ENCODE results near the gene IRAK2. TPM values are rescaled to one million over a fixed set of nuclear protein-coding genes. Genes with fewer than 3 reads are reported as not detected.

IRAK2 gene
- total and polyA plus RNA-seq, 9 donors: 1.1 to 2.3 (median 1.5) TPM

- no peaks in the 10 kb centered on the region for H3K27me3 ChIP-seq
- no peaks in the 10 kb centered on the region for H3K9me3 ChIP-seq
- H3K36me3 ChIP-seq: no peaks in the 10 kb centered on the region
- H3K4me3 ChIP-seq: no peak overlapping the region
- H3K27ac ChIP-seq: no peak overlapping the region
- H3K4me1 ChIP-seq (ENCODE audit: insufficient read depth): peaks cover 9% of the 10 kb centered on the region
- 83 to 94% (median 90%) methylated on average over 3 of the region's 3 CpGs for WGBS, 3 donors
- intact Hi-C loops (cut with DNase I): no loop called here
- DNase-seq: no peak
- TF ChIP-seq EP300 (IDR thresholded peaks at IDR 0.05) (no peak), POLR2A (IDR thresholded peaks at IDR 0.05) (no peak), CTCF (IDR thresholded peaks at IDR 0.05) (no peak)
These were observed 89.0 kb downstream of the IRAK2 start for GRCh38 chr3:10253731-10254130.

GRCh38 chr3:10255835-10256234 lies 91.1 kb downstream of the IRAK2 start:
- Histone ChIP-seq H3K27me3 (no peaks in the 10 kb centered on the region), H3K9me3 (no peaks in the 10 kb centered on the region), H3K36me3 (no peaks in the 10 kb centered on the region), H3K4me1 (ENCODE audit: insufficient read depth) (peaks cover 3% of the 10 kb centered on the region), H3K27ac (no peak overlapping the region), H3K4me3 (no peak overlapping the region)
- intact Hi-C loops (cut with DNase I): no loop called here
- no peak for DNase-seq
- TF ChIP-seq EP300 (IDR thresholded peaks at IDR 0.05) (no peak), POLR2A (IDR thresholded peaks at IDR 0.05) (no peak), CTCF (IDR thresholded peaks at IDR 0.05) (no peak)
- WGBS, 3 donors: 70 to 81% (median 80%) methylated on average over 7 of the region's 7 CpGs

- no peak overlapping the region for H3K4me3 ChIP-seq
- no peaks in the 10 kb centered on the region for H3K27me3 ChIP-seq
- TF ChIP-seq POLR2A (IDR thresholded peaks at IDR 0.05): no peak
- TF ChIP-seq CTCF (IDR thresholded peaks at IDR 0.05): no peak
- no peak for TF ChIP-seq EP300 (IDR thresholded peaks at IDR 0.05)
- H3K9me3 ChIP-seq: no peaks in the 10 kb centered on the region
- intact Hi-C loops (cut with DNase I): no loop called here
- WGBS, 3 donors: 82 to 98% (median 83%) methylated on average over 7 of the region's 7 CpGs
- H3K27ac ChIP-seq: no peak overlapping the region
- H3K36me3 ChIP-seq: no peaks in the 10 kb centered on the region
- peaks cover 4% of the 10 kb centered on the region for H3K4me1 ChIP-seq (ENCODE audit: insufficient read depth)
- DNase-seq: no peak
These were observed 94.3 kb downstream of the IRAK2 start for GRCh38 chr3:10259036-10259435.

GRCh38 chr3:10259798-10260197 lies 95.1 kb downstream of the IRAK2 start:
- Histone ChIP-seq H3K9me3 (no peaks in the 10 kb centered on the region), H3K27ac (no peak overlapping the region), H3K27me3 (no peaks in the 10 kb centered on the region), H3K4me3 (no peak overlapping the region), H3K4me1 (ENCODE audit: insufficient read depth) (peaks cover 5% of the 10 kb centered on the region), H3K36me3 (no peaks in the 10 kb centered on the region)
- 88 to 94% (median 88%) methylated on average over 4 of the region's 4 CpGs for WGBS, 3 donors
- TF ChIP-seq POLR2A (IDR thresholded peaks at IDR 0.05) (no peak), EP300 (IDR thresholded peaks at IDR 0.05) (no peak), CTCF (IDR thresholded peaks at IDR 0.05) (no peak)
- intact Hi-C loops (cut with DNase I): no loop called here
- no peak for DNase-seq

Data from ovary (tissue), 9 donors.